ENCODE measurements around the gene IREB2.

Gene IREB2

DNA sequence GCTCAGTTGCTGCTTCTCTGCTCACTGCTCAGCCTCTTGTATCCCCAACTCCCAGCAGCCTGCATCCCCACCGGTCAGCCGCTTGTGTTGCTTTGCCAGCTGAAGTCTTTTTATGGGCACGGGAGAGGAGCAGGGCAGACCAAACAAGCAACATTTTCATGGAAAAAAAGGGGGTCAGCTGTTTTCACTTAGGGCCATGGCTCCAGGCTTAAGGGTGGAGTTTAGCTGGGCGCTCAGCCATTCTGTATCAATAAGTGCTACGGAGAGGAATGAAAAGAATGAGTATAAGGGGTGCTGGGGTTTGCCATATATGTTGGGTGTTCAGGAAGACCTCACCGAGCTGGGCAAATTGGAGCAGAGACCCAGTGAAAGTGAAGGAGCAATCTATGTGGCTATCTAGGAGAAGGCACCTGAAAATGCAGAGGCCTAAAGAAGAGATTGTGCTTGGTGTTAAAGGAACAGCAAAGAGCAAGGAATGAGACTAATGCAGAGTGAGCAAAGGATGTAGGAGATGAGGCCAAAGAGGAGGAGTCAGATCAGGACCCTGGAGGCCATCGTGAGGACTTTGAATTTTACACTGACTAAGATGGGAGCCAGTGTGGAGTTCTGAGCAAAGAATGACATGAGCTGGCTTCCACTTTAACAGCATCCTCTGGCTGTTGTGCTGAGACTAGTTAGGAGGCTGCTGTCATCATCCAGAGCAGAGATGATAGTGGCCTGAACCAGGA, 16.6 kb upstream of the IREB2 start:
- H3K36me3 ChIP-seq (replicated peaks), result no peaks in the 10 kb centered on the region
- DNase-seq, result no peak
- in situ Hi-C loops (cut with HindIII; ENCODE audit: low pct_ligation_motif_present, low sequenced_read_pairs), result no loop called here
- H3K27ac ChIP-seq, result no peak overlapping the region
- no peak overlapping the region for H3K4me3 ChIP-seq (ENCODE audit: low read depth, low read length)
- TF ChIP-seq, protein P1, sequence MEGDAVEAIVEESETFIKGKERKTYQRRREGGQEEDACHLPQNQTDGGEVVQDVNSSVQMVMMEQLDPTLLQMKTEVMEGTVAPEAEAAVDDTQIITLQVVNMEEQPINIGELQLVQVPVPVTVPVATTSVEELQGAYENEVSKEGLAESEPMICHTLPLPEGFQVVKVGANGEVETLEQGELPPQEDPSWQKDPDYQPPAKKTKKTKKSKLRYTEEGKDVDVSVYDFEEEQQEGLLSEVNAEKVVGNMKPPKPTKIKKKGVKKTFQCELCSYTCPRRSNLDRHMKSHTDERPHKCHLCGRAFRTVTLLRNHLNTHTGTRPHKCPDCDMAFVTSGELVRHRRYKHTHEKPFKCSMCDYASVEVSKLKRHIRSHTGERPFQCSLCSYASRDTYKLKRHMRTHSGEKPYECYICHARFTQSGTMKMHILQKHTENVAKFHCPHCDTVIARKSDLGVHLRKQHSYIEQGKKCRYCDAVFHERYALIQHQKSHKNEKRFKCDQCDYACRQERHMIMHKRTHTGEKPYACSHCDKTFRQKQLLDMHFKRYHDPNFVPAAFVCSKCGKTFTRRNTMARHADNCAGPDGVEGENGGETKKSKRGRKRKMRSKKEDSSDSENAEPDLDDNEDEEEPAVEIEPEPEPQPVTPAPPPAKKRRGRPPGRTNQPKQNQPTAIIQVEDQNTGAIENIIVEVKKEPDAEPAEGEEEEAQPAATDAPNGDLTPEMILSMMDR (IDR thresholded peaks at IDR 0.05; ENCODE audit: low read depth, low read length, missing control alignments), result no peak
- peaks cover 10% of the 10 kb centered on the region for H3K27me3 ChIP-seq (replicated peaks)

DNA sequence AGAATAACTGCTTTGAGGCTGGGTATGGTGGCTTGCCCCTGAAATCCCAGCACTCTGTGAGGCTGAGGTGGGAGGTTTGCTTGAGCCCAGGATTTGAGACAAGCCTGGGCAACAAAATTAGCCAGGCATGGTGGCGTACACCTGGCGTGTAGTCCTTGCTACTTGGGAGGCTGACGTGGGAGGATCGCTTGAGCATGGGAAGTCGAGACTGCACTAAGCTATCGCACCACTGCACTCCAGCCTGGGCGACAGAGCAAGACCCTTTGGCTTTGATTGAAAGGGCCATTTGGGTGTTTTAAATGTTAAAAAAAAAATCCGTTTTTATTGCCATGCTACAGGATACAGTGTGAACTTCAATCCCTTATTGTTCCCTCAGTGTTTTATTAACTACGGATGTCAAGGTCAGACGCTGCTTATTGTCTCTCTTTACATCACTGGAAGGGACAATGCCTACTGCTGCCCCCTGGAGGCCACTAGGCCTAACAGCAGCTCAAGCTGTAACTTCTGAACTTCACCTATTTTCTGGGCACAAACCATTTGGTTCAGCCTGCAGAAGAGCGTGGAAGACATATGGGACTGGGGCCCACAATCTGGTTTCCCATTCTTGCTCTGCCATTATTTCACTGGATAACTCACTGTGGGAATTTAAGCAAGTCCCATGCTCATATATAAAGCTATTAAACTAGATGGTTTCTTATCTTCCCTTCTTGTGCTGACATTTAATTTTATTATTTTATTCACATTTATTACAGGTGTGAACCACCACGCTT, 15.3 kb upstream of the IREB2 start:
- peak; percentile 58 for DNase-seq
- in situ Hi-C loops (cut with HindIII; ENCODE audit: low pct_ligation_motif_present, low sequenced_read_pairs), result no loop called here
- TF ChIP-seq, protein P1 (IDR thresholded peaks at IDR 0.05; ENCODE audit: low read depth, low read length, missing control alignments), result peak; percentile 97
- Histone ChIP-seq H3K4me3 (ENCODE audit: low read depth, low read length) (no peak overlapping the region), H3K27ac (no peak overlapping the region), H3K36me3 (replicated peaks) (no peaks in the 10 kb centered on the region), H3K27me3 (replicated peaks) (peaks cover 10% of the 10 kb centered on the region)

DNA sequence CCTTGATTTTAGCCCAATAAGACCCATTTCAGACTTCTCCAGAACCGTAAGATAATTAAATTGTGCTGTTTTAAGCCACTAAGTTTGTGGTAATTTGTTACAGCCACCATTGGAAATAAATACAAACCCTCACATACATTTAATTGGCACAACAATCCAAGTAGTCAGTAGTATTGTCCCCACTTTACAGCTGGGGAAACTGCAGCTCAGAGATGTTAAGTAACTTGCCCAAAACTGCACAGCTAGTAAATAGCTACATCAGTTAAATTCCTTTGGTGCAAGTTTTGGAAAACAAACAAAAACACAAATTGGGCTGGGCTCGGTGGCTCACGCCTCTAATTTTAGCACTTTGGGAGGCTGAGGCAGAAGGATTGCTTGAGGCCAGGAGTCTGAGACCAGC, 13.3 kb upstream of the IREB2 start:
- H3K27ac ChIP-seq, result no peak overlapping the region
- TF ChIP-seq, protein P1 (IDR thresholded peaks at IDR 0.05; ENCODE audit: low read depth, low read length, missing control alignments), result no peak
- in situ Hi-C loops (cut with HindIII; ENCODE audit: low pct_ligation_motif_present, low sequenced_read_pairs), result no loop called here
- H3K4me3 ChIP-seq (ENCODE audit: low read depth, low read length), result no peak overlapping the region
- DNase-seq, result no peak
- no peaks in the 10 kb centered on the region for H3K36me3 ChIP-seq (replicated peaks)
- peaks cover 10% of the 10 kb centered on the region for H3K27me3 ChIP-seq (replicated peaks)

DNA sequence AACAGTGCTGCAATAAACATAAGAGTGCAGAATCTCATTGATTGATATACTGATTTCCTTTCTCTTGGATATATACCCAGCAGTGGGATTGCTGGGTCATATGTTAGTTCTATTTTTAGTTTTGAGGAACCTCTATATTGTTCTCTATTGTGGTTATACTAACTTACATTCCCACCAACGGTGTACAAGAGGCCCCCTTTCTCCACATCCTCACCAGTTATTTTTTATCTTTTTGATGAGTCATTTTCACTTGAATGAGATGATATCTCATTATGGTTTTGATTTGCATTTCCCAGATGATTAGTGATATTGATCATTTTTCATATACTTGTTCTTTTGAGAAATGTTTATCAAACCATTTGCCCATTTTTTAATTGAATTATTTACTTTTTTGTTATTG, 12.4 kb upstream of the IREB2 start:
- no peak for DNase-seq
- Histone ChIP-seq H3K4me3 (ENCODE audit: low read depth, low read length) (no peak overlapping the region), H3K36me3 (replicated peaks) (no peaks in the 10 kb centered on the region), H3K27me3 (replicated peaks) (peaks cover 10% of the 10 kb centered on the region), H3K27ac (no peak overlapping the region)
- TF ChIP-seq, protein P1 (IDR thresholded peaks at IDR 0.05; ENCODE audit: low read depth, low read length, missing control alignments), result no peak
- in situ Hi-C loops (cut with HindIII; ENCODE audit: low pct_ligation_motif_present, low sequenced_read_pairs), result no loop called here

DNA sequence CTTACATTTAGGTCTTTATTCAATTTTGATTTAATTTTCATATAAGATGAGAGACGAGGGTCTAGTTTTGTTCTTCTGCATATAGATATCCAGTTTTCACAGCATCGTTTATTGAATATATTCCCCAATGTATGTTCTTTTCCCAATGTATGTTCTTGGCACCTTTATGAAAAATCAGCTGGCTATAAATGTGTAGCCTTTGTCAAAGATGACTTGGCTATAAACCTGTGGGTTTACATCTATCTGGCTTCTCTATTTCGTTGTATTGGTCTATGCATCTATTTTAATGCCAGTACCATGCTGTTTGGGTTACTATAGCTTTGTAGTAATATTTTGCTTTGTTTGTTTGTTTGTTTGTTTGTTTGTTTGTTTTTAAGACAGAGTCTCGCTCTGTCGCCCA, 11.7 kb upstream of the IREB2 start:
- DNase-seq, result no peak
- Histone ChIP-seq H3K36me3 (replicated peaks) (no peaks in the 10 kb centered on the region), H3K27me3 (replicated peaks) (peaks cover 10% of the 10 kb centered on the region), H3K27ac (no peak overlapping the region), H3K4me3 (ENCODE audit: low read depth, low read length) (no peak overlapping the region)
- TF ChIP-seq, protein P1 (IDR thresholded peaks at IDR 0.05; ENCODE audit: low read depth, low read length, missing control alignments), result no peak
- in situ Hi-C loops (cut with HindIII; ENCODE audit: low pct_ligation_motif_present, low sequenced_read_pairs), result no loop called here
